Esophagus (tissue), 2 donors: ENCODE measurements around the gene NPS. TPM values are rescaled to one million over a fixed set of nuclear protein-coding genes. Genes with fewer than 3 reads are reported as not detected.

ENCODE experiments used
- H3K27ac ChIP-seq, 2 donors: one replicate each; pipeline ENCODE4 v1.5.1; 2013; ENCODE audit warnings: low read depth in 2 of 2, mild to moderate bottlenecking in 2 of 2, inconsistent platforms in 1 of 2, low read length in 1 of 2, moderate library complexity in 1 of 2
- H3K27me3 ChIP-seq, 2 donors: one replicate each; pipeline ENCODE4 v1.6.1; 2013; ENCODE audit warnings: low read length in 2 of 2, control low read depth in 1 of 2, mild to moderate bottlenecking in 1 of 2; ENCODE audit not compliant: insufficient read depth in 2 of 2, control insufficient read depth in 1 of 2
- H3K36me3 ChIP-seq, 2 donors: one replicate each; pipeline ENCODE4 v1.6.1; 2013; ENCODE audit warnings: low read length in 1 of 2; ENCODE audit not compliant: control insufficient read depth in 2 of 2, insufficient read depth in 2 of 2
- H3K4me1 ChIP-seq, 2 donors: one replicate each; pipeline ENCODE4 v1.6.1; 2013; ENCODE audit warnings: low read length in 1 of 2; ENCODE audit not compliant: control insufficient read depth in 2 of 2, insufficient read depth in 2 of 2
- H3K4me3 ChIP-seq, 2 donors: one replicate each; pipeline ENCODE4 v1.5.1; 2013; ENCODE audit warnings: low read length in 2 of 2, mild to moderate bottlenecking in 2 of 2, low read depth in 1 of 2, moderate library complexity in 1 of 2
- H3K9me3 ChIP-seq, 2 donors: one replicate each; pipeline ENCODE4 v1.6.1; 2013; ENCODE audit warnings: mild to moderate bottlenecking in 2 of 2, low read depth in 1 of 2, low read length in 1 of 2, moderate library complexity in 1 of 2; ENCODE audit not compliant: control insufficient read depth in 2 of 2, insufficient read depth in 1 of 2
- WGBS, 2 donors: extraction: QIAGEN DNeasy Blood & Tissue Kit; methylation state at CpG; one replicate each; pipeline ENCODE4 v1.1.7; 2013; 5-methylcytosine and 5-hydroxymethylcytosine counted together
- polyA plus RNA-seq, 2 donors: library from polyadenylated mRNA; stranded (reverse); fragments of 200-250 nt; gene quantifications; one replicate each; pipeline ENCODE4 v1.2.3, GENCODE V29; 2013
- donor health status: healthy with polysubstance abuse.
- donor health status: Bipolar disorder and iron deficiency.

Gene NPS
- polyA plus RNA-seq, 2 donors = not detected

GRCh38 chr10:127571386-127571785 lies 22.3 kb downstream of the NPS start:
- Histone ChIP-seq H3K4me1 (no peaks in the 10 kb centered on the region), H3K36me3 (no peaks in the 10 kb centered on the region), H3K9me3 (peaks cover 0 to 3% of the 10 kb centered on the region in 2 donors), H3K4me3 (no peak overlapping the region), H3K27ac (no peak overlapping the region), H3K27me3 (no peaks in the 10 kb centered on the region)
- WGBS, 2 donors = 45 to 48% methylated on average over 1 of the region's 1 CpG

GRCh38 chr10:127576051-127576450 lies 26.9 kb downstream of the NPS start:
- Histone ChIP-seq H3K4me3 (no peak overlapping the region), H3K27me3 (no peaks in the 10 kb centered on the region)
- WGBS, 2 donors = 51 to 52% methylated on average over 3 of the region's 3 CpGs

GRCh38 chr10:127576740-127577161 lies 27.6 kb downstream of the NPS start:
- peaks cover 0 to 3% of the 10 kb centered on the region in 2 donors for H3K9me3 ChIP-seq
- no peaks in the 10 kb centered on the region for H3K36me3 ChIP-seq
- WGBS, 2 donors = 7 to 15% methylated on average over 6 of the region's 6 CpGs
- H3K27me3 ChIP-seq = no peaks in the 10 kb centered on the region
- no peaks in the 10 kb centered on the region for H3K4me1 ChIP-seq
- H3K27ac ChIP-seq = no peak overlapping the region
- H3K4me3 ChIP-seq = no peak overlapping the region

More at GRCh38 chr10:127576051-127576450, 26.9 kb downstream of the NPS start:
- no peaks in the 10 kb centered on the region for H3K36me3 ChIP-seq
- peaks cover 0 to 3% of the 10 kb centered on the region in 2 donors for H3K9me3 ChIP-seq
- H3K4me1 ChIP-seq = no peaks in the 10 kb centered on the region
- H3K27ac ChIP-seq = no peak overlapping the region

- peaks cover 0 to 2% of the 10 kb centered on the region in 2 donors for H3K9me3 ChIP-seq
- no peaks in the 10 kb centered on the region for H3K36me3 ChIP-seq
- H3K27me3 ChIP-seq = no peaks in the 10 kb centered on the region
- H3K27ac ChIP-seq = no peak overlapping the region
- no peak overlapping the region for H3K4me3 ChIP-seq
- H3K4me1 ChIP-seq = no peaks in the 10 kb centered on the region
- 72 to 75% methylated on average over 8 of the region's 8 CpGs for WGBS, 2 donors
Observed at GRCh38 chr10:127577376-127578258, 28.5 kb downstream of the NPS start.

GRCh38 chr10:127578259-127578960 lies 29.3 kb downstream of the NPS start:
- Histone ChIP-seq H3K4me3 (no peak overlapping the region), H3K27ac (no peak overlapping the region), H3K27me3 (no peaks in the 10 kb centered on the region), H3K4me1 (no peaks in the 10 kb centered on the region), H3K36me3 (no peaks in the 10 kb centered on the region), H3K9me3 (no peaks in the 10 kb centered on the region)
- 62 to 67% methylated on average over 10 of the region's 10 CpGs for WGBS, 2 donors

- no peak overlapping the region for H3K27ac ChIP-seq
- no peaks in the 10 kb centered on the region for H3K27me3 ChIP-seq
- no peak overlapping the region for H3K4me3 ChIP-seq
- no peaks in the 10 kb centered on the region for H3K4me1 ChIP-seq
- H3K36me3 ChIP-seq = no peaks in the 10 kb centered on the region
- 86 to 88% methylated on average over 7 of the region's 7 CpGs for WGBS, 2 donors
- no peaks in the 10 kb centered on the region for H3K9me3 ChIP-seq
Observed at GRCh38 chr10:127578961-127579305, 29.8 kb downstream of the NPS start.

GRCh38 chr10:127579640-127580039 lies 30.5 kb downstream of the NPS start:
- Histone ChIP-seq H3K27ac (no peak overlapping the region), H3K9me3 (no peaks in the 10 kb centered on the region), H3K27me3 (no peaks in the 10 kb centered on the region), H3K4me1 (no peaks in the 10 kb centered on the region), H3K36me3 (no peaks in the 10 kb centered on the region), H3K4me3 (no peak overlapping the region)
- 28 to 34% methylated on average over 2 of the region's 2 CpGs for WGBS, 2 donors

GRCh38 chr10:127580822-127581221 lies 31.7 kb downstream of the NPS start:
- Histone ChIP-seq H3K4me3 (no peak overlapping the region), H3K27me3 (no peaks in the 10 kb centered on the region), H3K9me3 (no peaks in the 10 kb centered on the region), H3K4me1 (no peaks in the 10 kb centered on the region), H3K36me3 (no peaks in the 10 kb centered on the region), H3K27ac (no peak overlapping the region)
- 78 to 79% methylated on average over 17 of the region's 17 CpGs for WGBS, 2 donors

GRCh38 chr10:127585519-127586023 lies 36.5 kb downstream of the NPS start:
- H3K4me3 ChIP-seq = no peak overlapping the region
- 62 to 68% methylated on average over 4 of the region's 4 CpGs for WGBS, 2 donors
- no peaks in the 10 kb centered on the region for H3K27me3 ChIP-seq
- no peak overlapping the region for H3K27ac ChIP-seq
- peaks cover 0 to 5% of the 10 kb centered on the region in 2 donors for H3K9me3 ChIP-seq
- no peaks in the 10 kb centered on the region for H3K36me3 ChIP-seq
- H3K4me1 ChIP-seq = no peaks in the 10 kb centered on the region
